ENCODE measurements around the gene BCAS3. TPM values are rescaled to one million over a fixed set of nuclear protein-coding genes. Genes with fewer than 3 reads are reported as not detected.

BCAS3 gene
- total RNA-seq, 1 experiment from 2014 or later, result 26.3 TPM

- RAD21 ChIA-PET (ENCODE audit: low non-redundant PET in 1 of 2, low total read pairs in 2 of 2, uncharacterized antibody in 2 of 2, unreplicated experiment in 2 of 2), result no interaction called here
- CTCF ChIA-PET, result no interaction called here
- no peak overlapping the region for H3K27ac ChIP-seq (ENCODE audit: low read depth, low read length)
- no TSS peak for BruUV-seq (replicated peaks)
- DNase-seq (ENCODE audit: low read depth, low spot score), result no peak
- H3K36me3 ChIP-seq (ENCODE audit: control insufficient read depth in 1 of 2, insufficient read depth in 2 of 2, low read length in 2 of 2), result no peaks in the 10 kb centered on the region
- ATAC-seq, result no peak
- H3K79me2 ChIP-seq (ENCODE audit: insufficient read depth, low read length), result no peaks in the 10 kb centered on the region
- H3K9me2 ChIP-seq (ENCODE audit: insufficient read depth), result no peaks in the 10 kb centered on the region
- no peak for TF ChIP-seq EZH2phosphoT487 (IDR thresholded peaks at IDR 0.05; ENCODE audit: borderline replicate concordance)
- TF ChIP-seq TCF7L2 (IDR thresholded peaks at IDR 0.05; ENCODE audit: borderline replicate concordance, extremely low read depth, insufficient read depth, insufficient read length), result no peak
- TF ChIP-seq CEBPB (IDR thresholded peaks at IDR 0.05; ENCODE audit: low read depth), result no peak
- no peak for TF ChIP-seq SP1 (IDR thresholded peaks at IDR 0.05; ENCODE audit: low read depth)
- TF ChIP-seq ELF1 (IDR thresholded peaks at IDR 0.05; ENCODE audit: borderline replicate concordance, low read depth), result no peak
- TF ChIP-seq SRF (IDR thresholded peaks at IDR 0.05; ENCODE audit: low read depth), result no peak
- no peak for TF ChIP-seq POLR2A (IDR thresholded peaks at IDR 0.05; ENCODE audit: borderline replicate concordance, extremely low read depth, insufficient read depth, insufficient read length)
- no peak for TF ChIP-seq POLR2AphosphoS5 (IDR thresholded peaks at IDR 0.05; ENCODE audit: low read depth, low read length)
- no peak for TF ChIP-seq CTCF (IDR thresholded peaks at IDR 0.05 in 2 of 3, conservative IDR thresholded peaks at IDR 0.05 in 1 of 3; ENCODE audit: borderline replicate concordance in 1 of 3, insufficient read depth in 1 of 3, low read depth in 2 of 3, low read length in 2 of 3)
- TF ChIP-seq CBX3 (IDR thresholded peaks at IDR 0.05; ENCODE audit: low read depth), result no peak
- TF ChIP-seq JUND (IDR thresholded peaks at IDR 0.05), result no peak
- TF ChIP-seq ZFX (IDR thresholded peaks at IDR 0.05), result no peak
- TF ChIP-seq YY1 (IDR thresholded peaks at IDR 0.05; ENCODE audit: extremely low read depth, insufficient replicate concordance, low read depth, low read length), result no peak
- TF ChIP-seq RAD21 (IDR thresholded peaks at IDR 0.05; ENCODE audit: low read depth), result no peak
- no peak for TF ChIP-seq SIN3A (IDR thresholded peaks at IDR 0.05; ENCODE audit: low read depth)
- no peak for TF ChIP-seq EZH2 (IDR thresholded peaks at IDR 0.05)
- no peak for TF ChIP-seq ZBTB33 (IDR thresholded peaks at IDR 0.05; ENCODE audit: extremely low read depth, insufficient replicate concordance, low read length)
- TF ChIP-seq, protein P1, sequence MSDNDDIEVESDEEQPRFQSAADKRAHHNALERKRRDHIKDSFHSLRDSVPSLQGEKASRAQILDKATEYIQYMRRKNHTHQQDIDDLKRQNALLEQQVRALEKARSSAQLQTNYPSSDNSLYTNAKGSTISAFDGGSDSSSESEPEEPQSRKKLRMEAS (IDR thresholded peaks at IDR 0.05), result no peak
- TF ChIP-seq FOSL1 (IDR thresholded peaks at IDR 0.05; ENCODE audit: low read depth), result no peak
- H3K9me3 ChIP-seq (ENCODE audit: control insufficient read depth in 1 of 2, insufficient read depth in 1 of 2, low read depth in 1 of 2, low read length in 2 of 2), result peaks cover 4 to 7% of the 10 kb centered on the region in 2 experiments; a peak in 1 of 4 replicates
- H3K4me2 ChIP-seq (ENCODE audit: low read length), result no peak overlapping the region
- POLR2A ChIA-PET, result no interaction called here
- H3K4me3 ChIP-seq (replicated peaks in 1 of 2; ENCODE audit: low read depth in 1 of 2, low read length in 2 of 2), result no peak overlapping the region
- no peak overlapping the region for H3K9ac ChIP-seq (ENCODE audit: low read length)
- H3K4me1 ChIP-seq (ENCODE audit: control insufficient read depth in 1 of 2, insufficient read depth in 2 of 2, low read length in 2 of 2), result no peaks in the 10 kb centered on the region
- H3K27me3 ChIP-seq (ENCODE audit: insufficient read depth, low read length), result no peaks in the 10 kb centered on the region
- intact Hi-C loops (cut with micrococcal nuclease), result no loop called here
- no peak overlapping the region for H2AFZ ChIP-seq (ENCODE audit: low read depth, low read length, poor library complexity, severe bottlenecking)
- H4K20me1 ChIP-seq (ENCODE audit: insufficient read depth), result no peaks in the 10 kb centered on the region
Measured at GRCh38 chr17:61118871-61119270, 441.2 kb downstream of the BCAS3 start.

Measured in HCT116 (cell line).